ENCODE measurements around the gene ABHD12B. TPM values are rescaled to one million over a fixed set of nuclear protein-coding genes. Genes with fewer than 3 reads are reported as not detected.
A peak's percentile ranks its signal among the peaks of the same experiment; 100 is the strongest.

The ABHD12B gene
- total and polyA plus RNA-seq, 2 of the 13 experiments (the other 11 are each of a cell fraction or from before 2014, with no cell fraction given) = not detected

GRCh38 chr14:50826681-50827080 is 45.2 kb upstream of the ABHD12B start:
- FAIRE-seq (peak; percentile 40), ATAC-seq (no peak), DNase-seq (ENCODE audit: low spot score) (no peak)
- intact Hi-C loops (cut with micrococcal nuclease; ENCODE audit: unreplicated experiment) = loop anchor here (5.0 kb wide), 1 partner anchor 36 kb away; no protein-coding TSS in a partner anchor
- Histone ChIP-seq H3K9me3 (ENCODE audit: low read length) (no peaks in the 10 kb centered on the region), H3K79me2 (ENCODE audit: insufficient read depth, low read length) (peaks cover 30% of the 10 kb centered on the region), H3K4me1 (ENCODE audit: insufficient read depth, low read length) (peaks cover 58% of the 10 kb centered on the region), H3K4me3 (replicated peaks in 1 of 3; ENCODE audit: insufficient read depth in 1 of 3, low read depth in 2 of 3, low read length in 3 of 3) (no peak overlapping the region), H4K20me1 (ENCODE audit: insufficient read depth, low read length) (no peaks in the 10 kb centered on the region; the same call in 1 of the 2 replicates), H3K4me2 (ENCODE audit: low read depth, low read length) (peak overlapping the region; percentile 48), H2AFZ (ENCODE audit: low read length) (no peak overlapping the region), H3K36me3 (replicated peaks in 1 of 2; ENCODE audit: control insufficient read depth in 1 of 2, insufficient read depth in 2 of 2, low read length in 2 of 2) (peaks cover 0 to under 1% of the 10 kb centered on the region in 2 experiments; a peak in 1 of 5 replicates), H3K27ac (ENCODE audit: extremely low read length, insufficient read depth, low read length) (no peak overlapping the region), H3K27me3 (ENCODE audit: control insufficient read depth in 1 of 2, insufficient read depth in 2 of 2, low read length in 2 of 2) (peaks cover 0 to 4% of the 10 kb centered on the region in 2 experiments; a peak in 1 of 5 replicates), H3K9ac (ENCODE audit: insufficient read depth, low read depth, low read length) (no peak overlapping the region)
- in situ Hi-C loops (cut with HindIII; ENCODE audit: extremely low pct_ligation_motif_present, low pct_unique_long_range_greater_than_20kb) = no loop called here
- BruUV-seq (replicated peaks) = no TSS peak
- 87% methylated on average over 7 of the region's 8 CpGs for WGBS (ENCODE audit: low lambda C conversion rate)
- 0 out of 2 replicates have a peak, but pooled peaks have one; percentile 11 for TF ChIP-seq HNF4G (IDR thresholded peaks at IDR 0.05; ENCODE audit: borderline replicate concordance, low read depth, low read length)
- no peak for TF ChIP-seq HNF4G (CRISPR knock-in tag; IDR thresholded peaks at IDR 0.05; ENCODE audit: borderline replicate concordance, low read depth)
- TF ChIP-seq ZNF891 (CRISPR knock-in tag; IDR thresholded peaks at IDR 0.05) = no peak
- ChIA-PET POLR2A (no interaction called here), CTCF (ENCODE audit: low intra/inter-chr PET ratio, low total read pairs) (no interaction called here)

GRCh38 chr14:50828721-50829488 is 42.9 kb upstream of the ABHD12B start:
- Histone ChIP-seq H3K4me2 (ENCODE audit: low read depth, low read length) (peak overlapping the region; percentile 99), H2AFZ (ENCODE audit: low read length) (no peak overlapping the region), H3K36me3 (replicated peaks in 1 of 2; ENCODE audit: control insufficient read depth in 1 of 2, insufficient read depth in 2 of 2, low read length in 2 of 2) (no peaks in the 10 kb centered on the region), H3K79me2 (ENCODE audit: insufficient read depth, low read length) (peaks cover 21% of the 10 kb centered on the region), H4K20me1 (ENCODE audit: insufficient read depth, low read length) (no peaks in the 10 kb centered on the region; the same call in 1 of the 2 replicates), H3K9ac (ENCODE audit: insufficient read depth, low read depth, low read length) (no peak overlapping the region), H3K4me3 (replicated peaks in 1 of 3; ENCODE audit: insufficient read depth in 1 of 3, low read depth in 2 of 3, low read length in 3 of 3) (peak overlapping the region in 2 of 3 experiments; percentile 77 to 86; a peak in 2 of 6 replicates), H3K4me1 (ENCODE audit: insufficient read depth, low read length) (peaks cover 70% of the 10 kb centered on the region), H3K27me3 (ENCODE audit: control insufficient read depth in 1 of 2, insufficient read depth in 2 of 2, low read length in 2 of 2) (peaks cover 0 to 17% of the 10 kb centered on the region in 2 experiments; a peak in 1 of 5 replicates), H3K27ac (ENCODE audit: extremely low read length, insufficient read depth, low read length) (no peak overlapping the region), H3K9me3 (ENCODE audit: low read length) (no peaks in the 10 kb centered on the region)
- ChIA-PET CTCF (ENCODE audit: low intra/inter-chr PET ratio, low total read pairs) (no interaction called here), POLR2A (interaction anchor here (0.6 to 3.7 kb wide), 5 partner anchors 10 to 264 kb away, joined by 3 to 13 read pairs (median 5); partner anchors contain the start of gene PYGL)
- DNase-seq (ENCODE audit: low spot score) (no peak), FAIRE-seq (no peak), ATAC-seq (no peak)
- TF ChIP-seq RXRA (CRISPR knock-in tag; IDR thresholded peaks at IDR 0.05) = no peak
- intact Hi-C loops (cut with micrococcal nuclease; ENCODE audit: unreplicated experiment) = loop anchor here (5.0 kb wide), 1 partner anchor 33 kb away; no protein-coding TSS in a partner anchor
- 40% methylated on average over 10 of the region's 10 CpGs for WGBS (ENCODE audit: low lambda C conversion rate)
- TSS peak; percentile 35 for BruUV-seq (replicated peaks)
- in situ Hi-C loops (cut with HindIII; ENCODE audit: extremely low pct_ligation_motif_present, low pct_unique_long_range_greater_than_20kb) = no loop called here
